GM18517 (cell line): Measurements from ENCODE around the gene CYTH1.

Experiments used
- ATAC-seq: cut with Tn5 transposase; IDR thresholded peaks from one replicate; pipeline ENCODE4 v1.9.1; 2021; ENCODE audit warnings: mild to moderate bottlenecking, moderate library complexity; ENCODE audit not compliant: unreplicated experiment

The CYTH1 gene

DNA sequence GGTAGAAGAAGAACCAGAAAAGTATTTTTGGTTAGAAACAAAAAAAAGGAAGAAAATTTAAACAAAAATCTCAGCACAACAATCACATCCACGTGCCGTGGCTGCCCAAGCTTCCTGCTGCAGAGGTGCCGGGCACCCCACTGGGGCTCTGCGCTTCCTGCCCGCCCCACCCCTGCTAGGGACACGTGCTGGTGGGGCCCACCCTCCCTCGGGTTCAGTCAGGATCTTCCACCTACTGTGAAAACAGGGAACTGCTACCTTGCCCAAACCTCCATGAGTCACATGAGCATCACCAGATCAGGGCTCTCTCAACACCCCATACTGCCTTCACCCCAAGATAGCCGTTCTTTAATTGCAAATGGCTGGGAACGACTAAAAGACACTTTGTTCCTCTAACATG, 24.4 kb upstream of the CYTH1 start:
- ATAC-seq, result no peak

DNA sequence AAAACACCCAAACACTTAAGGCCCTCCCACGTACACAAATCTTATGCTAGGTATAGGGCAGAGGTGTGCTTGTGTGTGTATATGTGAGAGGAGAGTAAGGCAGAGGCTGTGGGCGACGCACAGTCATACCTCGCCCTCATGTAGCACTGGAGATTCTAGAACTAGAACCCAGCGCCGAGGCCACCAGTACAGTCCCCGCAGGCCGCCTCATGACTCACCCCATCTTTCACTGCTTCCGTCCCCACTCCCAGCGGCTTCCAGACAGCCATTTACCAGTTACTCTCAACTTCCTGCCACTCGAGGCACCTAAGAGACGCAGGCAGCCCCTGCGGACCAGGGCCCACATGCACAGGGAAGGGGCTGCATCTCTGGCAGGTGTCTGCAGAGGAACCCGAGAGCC, 23.2 kb upstream of the CYTH1 start:
- ATAC-seq, result no peak

DNA sequence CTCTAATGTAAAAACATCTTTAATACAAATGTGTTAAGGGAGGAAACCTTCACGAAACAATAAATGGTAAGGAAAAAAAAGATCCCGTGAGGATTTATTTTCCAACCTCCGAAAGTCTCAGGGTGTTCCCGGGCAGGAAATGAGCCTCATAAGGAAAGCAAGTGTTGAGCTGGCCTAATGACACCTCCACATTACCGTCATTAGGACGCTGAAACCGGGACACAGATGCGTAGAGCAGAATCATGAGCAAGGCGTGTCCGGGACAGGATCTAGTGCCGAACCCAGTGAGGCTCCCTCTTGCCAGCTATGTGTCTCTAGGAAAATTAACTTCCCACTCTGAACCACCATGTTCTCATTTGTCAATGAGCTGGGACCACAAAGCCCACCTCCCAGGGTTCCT, 22.7 kb upstream of the CYTH1 start:
- no peak for ATAC-seq

DNA sequence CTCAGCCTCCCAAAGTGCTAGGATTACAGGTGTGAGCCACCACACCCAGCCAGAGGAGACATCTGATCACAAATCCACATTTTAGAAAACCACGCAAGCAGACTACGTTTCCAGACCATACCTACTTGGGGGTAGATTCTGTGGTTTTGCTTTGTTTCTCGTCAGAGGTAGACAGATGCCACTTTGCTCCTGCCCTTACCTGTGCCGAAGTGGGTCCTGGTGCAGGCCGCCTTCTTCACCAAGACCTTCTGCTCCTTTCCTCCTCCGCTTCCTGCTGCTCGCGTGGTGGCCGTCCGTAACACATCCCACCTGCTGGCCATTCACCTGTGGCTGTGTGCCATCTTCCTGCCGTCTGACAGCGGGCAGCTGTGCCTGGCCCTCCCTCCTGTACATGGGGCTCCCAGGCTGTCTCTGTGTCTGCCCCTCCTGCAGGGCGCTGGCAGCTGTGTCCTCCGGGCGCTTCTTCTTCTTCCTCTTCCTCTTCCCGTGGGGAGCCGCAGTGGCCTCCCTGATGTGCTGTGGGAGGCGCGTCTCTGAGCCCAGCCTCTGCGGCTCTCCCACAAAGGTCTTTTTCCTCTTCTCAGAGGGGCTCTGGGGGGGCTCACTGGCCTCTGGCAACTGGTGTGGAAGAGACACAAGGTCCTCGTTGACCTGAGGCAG, 21.2 kb upstream of the CYTH1 start:
- ATAC-seq, result no peak

DNA sequence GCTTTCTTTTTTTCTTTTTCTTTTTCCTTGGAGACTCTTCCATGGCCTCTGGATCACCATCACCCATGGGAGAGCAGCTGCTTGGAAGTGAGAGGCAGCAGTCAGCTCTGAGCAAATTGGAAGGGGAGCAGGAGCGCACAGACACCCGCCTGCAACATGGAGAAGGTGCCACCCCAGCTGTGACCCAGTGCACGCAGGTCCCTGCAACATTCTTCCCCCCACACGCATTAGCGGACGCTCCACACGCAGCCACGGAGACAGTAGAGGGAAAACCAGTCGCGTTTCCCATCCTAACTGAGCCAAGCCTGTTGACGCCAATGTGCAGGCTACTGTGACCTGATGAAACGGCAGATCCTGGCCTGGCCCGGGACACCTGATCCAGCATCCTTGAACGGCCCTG, 20.4 kb upstream of the CYTH1 start:
- no peak for ATAC-seq

DNA sequence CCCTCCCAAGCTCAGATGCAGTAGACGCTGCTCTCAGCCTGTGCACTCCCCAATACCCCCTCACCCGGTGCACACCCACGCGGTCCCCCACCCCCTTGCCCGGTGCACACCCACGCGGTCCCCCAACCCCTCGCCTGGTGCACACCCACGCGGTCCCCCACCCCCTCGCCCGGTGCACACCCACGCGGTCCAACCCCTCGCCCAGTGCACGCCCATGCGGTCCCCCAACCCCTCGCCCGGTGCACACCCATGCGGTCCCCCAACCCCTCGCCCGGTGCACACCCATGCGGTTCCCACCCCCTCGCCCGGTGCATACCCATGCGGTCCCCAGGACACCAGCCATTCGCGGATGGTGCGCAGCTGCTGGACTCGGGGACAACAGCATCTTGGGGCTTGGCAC, 19.9 kb upstream of the CYTH1 start:
- ATAC-seq, result no peak

DNA sequence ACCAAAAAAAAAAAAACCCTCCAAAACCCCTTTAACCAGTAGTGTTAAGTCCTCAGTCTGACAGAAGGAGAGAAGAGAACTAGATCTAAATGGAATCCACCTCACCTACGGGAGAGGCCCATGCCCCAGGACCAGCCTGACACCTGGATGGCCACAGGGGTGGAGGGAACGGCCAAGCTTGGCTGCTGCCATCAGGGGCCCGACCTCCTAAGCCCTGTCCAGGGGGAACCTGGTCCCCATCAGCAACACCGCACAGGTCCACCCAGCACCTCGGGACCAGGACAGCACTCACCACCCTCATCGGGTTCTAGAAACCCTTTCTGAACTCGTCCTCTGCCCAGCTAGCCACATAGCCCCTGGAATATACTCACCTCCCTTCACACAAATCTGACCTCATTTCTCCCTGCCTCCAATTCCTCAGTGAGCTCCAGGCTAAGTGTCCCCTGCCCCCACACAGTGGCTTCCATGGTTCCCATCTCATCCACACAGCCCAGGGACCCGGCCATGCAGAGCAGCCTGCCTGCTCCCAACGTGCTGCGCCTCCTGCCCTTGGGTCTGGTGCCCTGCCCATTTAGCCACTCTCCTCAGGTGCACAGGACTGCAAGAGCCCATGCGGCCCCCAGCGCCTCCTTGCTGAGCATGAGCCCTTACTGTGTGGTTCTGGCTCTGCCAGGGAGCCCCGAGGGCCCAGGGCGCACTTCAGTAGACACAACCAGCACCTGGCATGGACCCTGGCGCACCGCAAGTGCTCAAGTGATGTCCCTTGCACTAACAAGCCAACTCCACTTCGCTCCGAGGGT, 18.3 kb upstream of the CYTH1 start:
- no peak for ATAC-seq

DNA sequence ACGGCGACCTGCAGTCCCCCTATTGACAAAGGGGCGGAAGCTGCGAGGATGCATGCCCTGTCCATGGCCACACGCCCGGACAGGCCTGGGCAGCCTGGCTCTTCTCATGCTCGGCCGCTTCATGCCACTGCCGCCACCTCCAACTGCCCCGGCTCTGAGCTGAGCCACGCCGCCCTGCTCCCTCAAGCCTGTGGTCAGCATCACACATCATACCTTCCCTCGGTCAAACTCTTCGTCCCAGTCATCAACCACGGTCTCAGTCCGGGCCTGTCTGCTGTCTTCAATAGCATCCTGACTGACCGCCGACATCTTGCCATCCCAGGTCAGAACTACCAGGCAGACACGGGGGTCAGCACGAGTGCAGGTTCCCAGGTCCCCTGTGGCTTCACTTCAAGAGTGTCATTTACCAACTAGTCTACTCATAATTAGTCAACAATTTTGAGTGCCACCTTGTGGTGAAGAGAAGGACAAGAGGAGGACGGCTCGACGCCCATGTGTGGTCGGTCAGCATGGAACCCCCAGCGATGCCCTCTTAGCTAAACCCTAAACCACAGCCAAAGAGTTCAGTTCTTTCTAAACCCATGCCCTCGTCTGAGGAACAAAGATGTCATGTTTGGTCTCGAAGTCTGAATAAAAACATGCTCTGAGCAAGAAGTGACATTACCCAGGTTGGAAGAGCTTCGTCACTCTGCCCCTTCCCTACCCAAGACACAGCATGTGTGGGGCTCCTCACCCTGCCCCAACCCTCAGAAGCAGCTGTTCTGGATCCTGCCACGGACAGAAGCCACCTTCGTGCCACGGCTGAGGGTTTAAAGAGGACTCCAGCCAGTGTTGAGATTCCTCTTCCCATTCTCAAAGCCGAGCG, 16.9 kb upstream of the CYTH1 start:
- ATAC-seq, result no peak

DNA sequence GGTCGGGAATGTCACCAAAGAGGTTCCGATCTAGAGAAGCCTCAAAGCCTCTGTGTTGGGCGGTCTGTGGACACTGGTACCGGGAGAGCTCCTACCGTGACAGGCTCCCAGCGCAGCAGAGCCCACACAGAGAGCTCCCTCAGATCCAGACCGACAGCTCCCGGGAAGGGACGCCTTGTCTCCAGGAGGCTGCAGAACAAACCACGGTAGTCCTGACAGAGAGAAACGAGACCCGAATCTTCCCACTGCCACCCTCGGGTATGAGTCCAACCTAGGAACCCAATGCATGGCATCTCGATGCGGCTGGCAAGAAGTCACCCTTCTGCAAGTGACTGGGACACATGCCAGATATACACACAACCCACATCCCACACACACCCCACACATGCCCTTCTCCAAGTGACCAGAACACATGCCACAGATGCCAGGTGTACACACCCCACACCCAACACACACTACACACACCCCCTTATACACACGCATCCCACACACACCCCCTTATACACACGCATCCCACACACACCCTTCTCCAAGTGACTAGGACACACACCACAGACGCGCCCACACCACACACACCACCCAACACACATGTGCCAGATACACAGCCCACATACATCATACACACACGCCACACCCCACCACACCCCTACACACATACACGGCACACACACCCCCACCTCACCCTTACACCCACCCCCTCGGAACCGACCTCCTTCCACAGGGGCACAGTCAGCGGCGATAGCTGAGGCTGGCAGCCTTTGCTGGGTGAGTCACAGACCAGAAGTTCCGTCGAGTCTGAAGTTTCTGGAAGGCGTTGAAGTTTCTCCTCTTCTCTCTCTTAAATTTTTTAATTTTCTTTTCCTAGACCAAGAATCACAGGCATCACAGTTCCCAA, 15.9 kb upstream of the CYTH1 start:
- no peak for ATAC-seq

DNA sequence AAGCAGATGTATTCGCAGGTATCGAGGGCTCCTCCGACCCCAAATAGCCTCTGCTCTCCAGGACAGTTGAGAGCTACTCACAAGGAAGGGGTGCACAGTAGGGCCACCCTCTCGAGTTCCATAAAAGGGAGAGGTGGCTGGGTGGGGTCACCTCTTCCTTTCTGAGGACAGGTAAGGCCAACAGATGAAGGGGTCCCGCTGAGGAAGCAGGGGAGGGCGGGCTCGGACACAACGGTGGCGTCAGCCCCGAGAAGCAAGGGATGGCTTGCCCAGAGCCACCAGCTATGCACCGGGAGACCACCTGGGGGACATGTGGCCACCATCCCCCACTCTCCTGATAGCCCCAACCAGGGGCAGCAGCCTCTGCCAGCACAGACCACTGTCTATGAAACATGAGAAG, 15.1 kb upstream of the CYTH1 start:
- ATAC-seq, result no peak

DNA sequence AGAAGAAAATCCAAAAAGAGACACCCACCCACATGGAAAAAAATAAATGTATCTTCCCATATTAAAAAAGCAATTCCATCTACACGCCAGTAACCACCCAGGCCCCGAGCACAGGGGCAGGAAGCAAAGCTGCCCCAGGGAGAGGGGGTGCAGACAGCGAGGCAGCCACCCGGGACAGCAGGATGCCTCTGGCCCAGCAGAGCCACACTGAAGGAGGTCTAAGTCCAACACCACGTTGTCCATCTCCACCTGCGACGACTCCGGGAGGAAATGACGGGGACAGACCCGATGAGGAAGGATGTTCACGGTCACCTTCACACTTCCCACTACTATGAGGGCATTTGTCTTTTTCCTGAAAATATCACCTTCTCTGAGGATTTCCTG, 14.4 kb upstream of the CYTH1 start:
- ATAC-seq, result no peak

DNA sequence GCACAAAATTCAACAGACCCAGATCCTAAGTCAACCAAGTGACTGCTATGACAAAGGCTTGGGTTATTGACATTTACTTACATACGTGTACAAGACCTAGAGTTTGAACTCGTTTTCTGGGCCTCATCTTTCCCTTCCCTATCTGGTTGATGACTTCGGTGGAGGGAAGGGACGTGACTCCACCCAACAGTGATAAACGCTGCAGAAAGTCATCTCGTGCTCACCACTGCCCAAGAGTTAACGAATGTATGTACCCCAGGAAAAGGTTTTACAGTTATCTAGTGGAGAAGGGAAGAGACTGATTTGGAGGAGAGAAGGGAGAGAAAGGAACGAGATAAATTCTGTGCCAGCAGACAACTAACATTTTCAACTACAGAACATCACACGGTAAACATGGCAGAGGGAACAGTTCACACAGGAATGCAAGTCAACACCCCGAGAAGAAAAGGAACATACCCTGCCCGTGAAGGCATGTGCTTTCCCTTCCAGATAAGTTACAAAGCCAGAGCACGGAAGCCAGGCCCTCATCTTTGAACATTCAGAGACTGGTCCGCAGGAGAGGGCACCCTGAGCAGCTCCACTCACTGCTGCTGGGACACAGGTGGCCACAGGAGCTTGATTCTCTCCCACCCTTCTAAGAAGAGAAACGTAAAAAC, 13.9 kb upstream of the CYTH1 start:
- ATAC-seq, result no peak

DNA sequence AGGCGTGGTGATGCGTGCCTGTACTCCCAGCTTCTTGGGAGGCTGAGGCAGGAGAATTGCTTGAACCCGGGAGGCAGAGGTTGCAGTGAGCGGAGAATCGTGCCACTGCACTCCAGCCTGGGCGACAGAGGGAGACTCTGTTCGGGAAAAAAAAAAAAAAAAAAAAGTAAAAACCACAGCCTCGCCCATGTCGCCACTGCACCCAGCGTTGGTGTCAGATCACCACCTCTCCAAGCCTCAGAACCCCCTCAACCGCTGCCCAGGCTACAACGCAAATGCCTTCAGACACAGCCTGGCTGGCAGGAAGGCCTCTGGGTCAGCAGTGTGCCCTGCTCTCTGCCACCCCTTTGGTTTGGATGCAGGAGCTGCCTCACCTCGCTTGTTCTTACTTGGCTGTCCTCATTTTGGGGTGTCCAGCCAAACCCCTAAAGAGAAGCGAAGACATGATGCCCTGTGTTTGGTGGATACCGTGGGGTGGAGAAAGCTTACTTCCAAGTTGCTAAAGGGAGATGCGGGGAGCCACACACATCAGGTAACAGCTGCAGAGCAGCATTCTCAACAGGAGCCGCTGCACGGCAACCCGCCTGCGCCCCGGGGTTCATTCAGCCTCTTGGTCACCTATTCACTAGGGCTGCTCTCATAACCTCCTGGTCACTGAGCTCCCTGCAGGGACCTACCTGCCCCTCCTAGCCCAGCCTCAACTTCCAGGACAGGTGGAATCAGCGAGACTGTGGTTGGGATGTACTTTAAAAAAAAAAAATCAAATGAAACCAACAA, 13.0 kb upstream of the CYTH1 start:
- ATAC-seq, result no peak

DNA sequence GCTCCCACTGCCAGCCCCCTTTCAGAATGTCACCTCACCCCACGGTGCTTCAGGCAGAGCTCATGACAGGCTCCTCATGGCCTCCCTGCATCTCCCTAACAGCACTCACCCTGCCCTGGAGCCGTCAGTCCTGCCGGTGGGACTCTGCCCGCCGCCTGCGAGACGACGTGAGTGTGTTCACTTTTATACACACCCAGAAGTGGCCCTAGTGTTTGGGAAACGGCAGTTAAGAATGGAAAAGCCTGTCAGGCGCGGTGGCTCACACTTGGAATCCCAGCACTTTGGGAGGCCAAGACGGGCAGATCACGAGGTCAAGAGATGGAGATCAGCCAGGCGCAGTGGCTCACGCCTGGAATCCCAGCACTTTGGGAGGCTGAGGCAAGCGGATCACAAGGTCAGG, 12.3 kb upstream of the CYTH1 start:
- ATAC-seq, result no peak

DNA sequence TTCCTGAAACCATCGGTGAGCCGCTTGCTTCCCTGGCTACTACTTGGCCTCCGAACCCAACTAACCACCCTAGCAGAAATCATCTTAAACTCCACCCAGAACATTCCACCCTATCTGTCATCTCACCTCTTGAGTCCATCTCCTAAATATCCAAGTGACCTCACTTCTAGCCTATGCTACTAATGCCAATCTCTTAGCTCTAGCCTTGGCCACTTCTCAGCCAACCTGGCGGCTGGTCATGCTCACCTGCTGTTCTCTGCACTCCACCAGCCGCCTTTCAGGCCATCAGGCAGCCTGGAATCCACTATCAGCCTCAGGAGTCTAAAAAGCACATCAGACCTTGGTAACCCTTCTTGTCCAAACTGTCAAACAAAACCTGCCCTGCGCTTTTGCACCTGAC, 11.9 kb upstream of the CYTH1 start:
- no peak for ATAC-seq

DNA sequence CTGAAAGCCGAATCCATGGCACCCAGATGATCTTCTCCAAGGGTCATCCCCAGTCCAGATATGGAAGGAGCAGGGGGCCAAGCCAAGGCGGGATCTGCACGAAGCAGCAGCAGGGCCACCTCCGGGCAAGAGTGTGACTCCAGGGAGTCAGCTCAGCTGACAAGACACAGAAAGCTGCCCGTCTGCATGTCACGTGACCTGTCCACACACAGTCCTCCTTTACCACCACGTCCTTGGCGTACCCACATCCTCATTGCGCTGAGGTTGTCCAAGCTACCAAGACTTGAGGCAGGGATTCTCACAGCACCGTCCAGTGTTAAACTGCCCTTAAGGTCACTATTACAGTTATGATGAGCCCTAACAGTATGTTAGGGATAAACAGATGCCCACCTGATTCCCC, 11.3 kb upstream of the CYTH1 start:
- no peak for ATAC-seq

DNA sequence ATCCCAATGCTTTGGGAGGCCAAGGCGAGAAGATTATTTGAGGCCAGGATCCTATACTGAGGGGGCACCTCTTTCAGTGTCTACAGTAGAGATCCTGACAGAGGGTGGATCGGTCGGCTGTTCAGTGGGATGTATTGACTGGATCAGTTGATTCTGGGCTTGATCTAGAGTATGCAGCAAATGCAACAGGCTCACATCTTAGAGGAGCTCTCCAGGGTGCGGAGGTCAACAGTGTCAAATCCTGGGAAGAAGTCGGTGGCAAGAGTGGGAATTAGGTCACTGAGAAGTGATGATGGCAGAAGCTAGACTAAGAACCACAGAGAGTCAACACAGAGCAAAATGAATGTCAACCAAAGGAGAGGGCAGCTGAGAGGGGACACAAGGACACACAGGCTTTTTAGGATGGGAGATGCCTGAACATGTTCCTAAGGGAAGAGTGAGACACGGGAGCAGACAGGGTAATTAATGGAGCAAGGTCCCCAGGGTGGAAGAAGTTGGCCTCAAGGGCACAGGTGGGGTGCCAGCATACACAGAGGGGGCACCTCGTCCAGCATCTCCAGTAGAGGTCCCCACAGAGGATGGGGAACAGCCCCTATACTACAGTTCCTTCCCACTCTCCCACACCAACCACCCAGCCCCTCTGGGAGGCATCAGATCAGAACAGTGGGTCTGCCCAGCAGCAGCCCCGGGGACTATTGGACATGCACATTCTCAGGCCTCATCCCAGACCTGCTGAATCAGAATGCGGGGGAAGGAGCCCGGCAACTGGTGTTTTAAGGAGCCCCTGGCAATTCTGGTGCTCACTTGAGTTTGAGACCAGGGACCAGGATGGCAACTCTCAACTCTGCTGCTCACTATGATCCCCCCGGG, 10.0 kb upstream of the CYTH1 start:
- no peak for ATAC-seq

DNA sequence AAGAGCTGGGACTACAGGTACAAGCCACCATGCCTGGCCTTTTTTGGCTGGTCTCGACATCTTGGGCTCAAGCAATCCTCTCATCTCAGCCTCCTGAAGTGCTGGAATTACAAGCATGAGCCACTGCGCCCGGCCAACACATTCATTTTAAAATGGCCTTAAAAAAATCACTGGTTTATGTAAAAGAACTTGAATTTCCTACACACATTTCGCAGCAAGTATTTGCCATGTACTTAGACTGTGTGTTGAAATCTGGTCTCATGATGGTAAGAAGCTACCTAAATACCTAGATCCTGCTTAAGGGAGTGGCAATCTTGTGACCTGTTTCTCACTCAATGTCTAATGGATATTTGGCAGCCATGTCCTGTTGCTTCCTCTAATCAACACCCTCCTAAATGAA, 8.5 kb upstream of the CYTH1 start:
- ATAC-seq, result no peak
